SK-N-SH (cell line): ENCODE results near the gene SLC41A3.

ENCODE experiments used
- CHD2 ChIP-seq: fragments of 150-350 bp; IDR thresholded peaks from 2 replicates; pipeline ENCODE4 v1.6.1; 2018; ENCODE audit warnings: low read length; ENCODE audit not compliant: partially characterized antibody
- CTCF ChIP-seq: fragments of 200-600 bp; sonication (generic); IDR thresholded peaks from 2 replicates; pipeline ENCODE4 v1.6.1; 2017; ENCODE audit warnings: antibody characterized with exemption, mild to moderate bottlenecking, moderate library complexity
- EZH2phosphoT487 ChIP-seq: fragments of 200-600 bp; sonication (generic); IDR thresholded peaks from 2 replicates; pipeline ENCODE4 v1.6.1; 2017; ENCODE audit warnings: low read depth, mixed run types, mild to moderate bottlenecking, antibody characterized with exemption, moderate library complexity, borderline replicate concordance
- JUND ChIP-seq: IDR thresholded peaks from 2 replicates; pipeline ENCODE4 v1.4.0; 2012
- MAX ChIP-seq: IDR thresholded peaks from 2 replicates; pipeline ENCODE4 v1.4.0; 2012; ENCODE audit warnings: low read depth
- MEF2A ChIP-seq: IDR thresholded peaks from 2 replicates; pipeline ENCODE4 v1.4.0; 2012; ENCODE audit warnings: low read depth, borderline replicate concordance
- POLR2AphosphoS5 ChIP-seq: IDR thresholded peaks from 2 replicates; pipeline ENCODE4 v1.6.1; 2012; ENCODE audit warnings: low read depth, low read length
- RXRA ChIP-seq: IDR thresholded peaks from 2 replicates; pipeline ENCODE4 v1.4.0; 2012; ENCODE audit warnings: low read depth, mild to moderate bottlenecking, borderline replicate concordance
- SIN3A ChIP-seq: IDR thresholded peaks from 2 replicates; pipeline ENCODE4 v1.6.1; 2012; ENCODE audit warnings: low read depth, mild to moderate bottlenecking, low read length, moderate library complexity, borderline replicate concordance
- TAF1 ChIP-seq: IDR thresholded peaks from 2 replicates; pipeline ENCODE4 v1.6.1; 2012; ENCODE audit warnings: low read depth, mild to moderate bottlenecking, low read length, moderate library complexity, borderline replicate concordance
- TEAD4 ChIP-seq: IDR thresholded peaks from 2 replicates; pipeline ENCODE4 v1.4.0; 2012; ENCODE audit warnings: mild to moderate bottlenecking, borderline replicate concordance; ENCODE audit not compliant: insufficient read depth
- YY1 ChIP-seq: IDR thresholded peaks from 2 replicates; pipeline ENCODE4 v1.4.0; 2012; ENCODE audit warnings: low read depth, mild to moderate bottlenecking
- ZBTB33 ChIP-seq: IDR thresholded peaks from 2 replicates; pipeline ENCODE4 v1.4.0; 2012; ENCODE audit warnings: low read depth, borderline replicate concordance
- TF ChIP-seq, protein P1 (sequence below): fragments of 150-350 bp; IDR thresholded peaks from 2 replicates; pipeline ENCODE4 v1.6.1; 2017; ENCODE audit warnings: antibody characterized with exemption, low read length, low read depth, borderline replicate concordance

- no peak for TF ChIP-seq EZH2phosphoT487
- TF ChIP-seq CTCF: no peak
- TF ChIP-seq MAX: no peak
- TF ChIP-seq, protein P1, sequence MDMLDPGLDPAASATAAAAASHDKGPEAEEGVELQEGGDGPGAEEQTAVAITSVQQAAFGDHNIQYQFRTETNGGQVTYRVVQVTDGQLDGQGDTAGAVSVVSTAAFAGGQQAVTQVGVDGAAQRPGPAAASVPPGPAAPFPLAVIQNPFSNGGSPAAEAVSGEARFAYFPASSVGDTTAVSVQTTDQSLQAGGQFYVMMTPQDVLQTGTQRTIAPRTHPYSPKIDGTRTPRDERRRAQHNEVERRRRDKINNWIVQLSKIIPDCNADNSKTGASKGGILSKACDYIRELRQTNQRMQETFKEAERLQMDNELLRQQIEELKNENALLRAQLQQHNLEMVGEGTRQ: no peak
- no peak for TF ChIP-seq CHD2
- TF ChIP-seq SIN3A: no peak
- TF ChIP-seq POLR2AphosphoS5: no peak
- no peak for TF ChIP-seq MEF2A
- TF ChIP-seq TAF1: no peak
- no peak for TF ChIP-seq RXRA
- TF ChIP-seq YY1: no peak
- no peak for TF ChIP-seq ZBTB33
- no peak for TF ChIP-seq JUND
- no peak for TF ChIP-seq TEAD4
Measured at GRCh38 chr3:126009181-126009580, 74.7 kb downstream of the SLC41A3 start.
